ENCODE results near the gene PANK2. TPM values are rescaled to one million over a fixed set of nuclear protein-coding genes. Genes with fewer than 3 reads are reported as not detected.

PANK2 gene
- total RNA-seq, 4 donors from 2014 or later, result 49.0 to 58.1 (median 54.3) TPM

- TF ChIP-seq CTCF (IDR thresholded peaks at IDR 0.05) (no peak), EP300 (IDR thresholded peaks at IDR 0.05) (no peak), POLR2A (IDR thresholded peaks at IDR 0.05) (no peak), POLR2AphosphoS5 (IDR thresholded peaks at IDR 0.05) (no peak)
- Histone ChIP-seq H3K36me3 (no peaks in the 10 kb centered on the region), H3K27me3 (no peaks in the 10 kb centered on the region), H3K27ac (peak overlapping the region in 3 of 4 donors; percentile 62 to 71 (median 67)), H3K4me3 (peak overlapping the region; percentile 37 to 49), H3K9me3 (no peaks in the 10 kb centered on the region), H3K4me1 (peaks cover 7 to 77% (median 26%) of the 10 kb centered on the region in 3 donors)
- ATAC-seq, result no peak
- 28 to 34% methylated on average over 5 to 6 of the region's 6 CpGs for WGBS, 2 donors (ENCODE audit: low coverage in 1 of 2)
These were observed 43.5 kb downstream of the PANK2 start for GRCh38 chr20:3932681-3933080.

- TF ChIP-seq EP300 (IDR thresholded peaks at IDR 0.05) (no peak), POLR2AphosphoS5 (IDR thresholded peaks at IDR 0.05) (no peak), POLR2A (IDR thresholded peaks at IDR 0.05) (no peak), CTCF (IDR thresholded peaks at IDR 0.05) (no peak)
- ATAC-seq, result no peak
- H3K9me3 ChIP-seq, result no peaks in the 10 kb centered on the region
- H3K4me3 ChIP-seq, result peak overlapping the region in 1 of 2 donors; percentile 49
- 80% methylated on average over 2 of the region's 4 CpGs; no CpG with 5 or more reads in 1 of the 2 donors for WGBS, 2 donors (ENCODE audit: low coverage in 1 of 2)
- peaks cover 7 to 75% (median 22%) of the 10 kb centered on the region in 3 donors for H3K4me1 ChIP-seq
- H3K27me3 ChIP-seq, result no peaks in the 10 kb centered on the region
- H3K36me3 ChIP-seq, result no peaks in the 10 kb centered on the region
- peak overlapping the region in 3 of 4 donors; percentile 25 to 71 (median 62) for H3K27ac ChIP-seq
These were observed 44.0 kb downstream of the PANK2 start for GRCh38 chr20:3933218-3933617.

GRCh38 chr20:3934624-3935023, 45.4 kb downstream of the PANK2 start:
- Histone ChIP-seq H3K4me3 (no peak overlapping the region), H3K27me3 (no peaks in the 10 kb centered on the region), H3K27ac (peak overlapping the region; percentile 25 to 70 (median 60)), H3K36me3 (peaks cover 0 to 2% of the 10 kb centered on the region in 2 donors), H3K4me1 (peaks cover 7 to 65% (median 21%) of the 10 kb centered on the region in 3 donors), H3K9me3 (no peaks in the 10 kb centered on the region)
- 46 to 63% methylated on average over 4 to 5 of the region's 5 CpGs for WGBS, 2 donors (ENCODE audit: low coverage in 1 of 2)
- ATAC-seq, result no peak
- TF ChIP-seq CTCF (IDR thresholded peaks at IDR 0.05), result no peak
- no peak for TF ChIP-seq POLR2A (IDR thresholded peaks at IDR 0.05)
- no peak for TF ChIP-seq EP300 (IDR thresholded peaks at IDR 0.05)
- no peak for TF ChIP-seq POLR2AphosphoS5 (IDR thresholded peaks at IDR 0.05)

GRCh38 chr20:3935295-3935955, 46.2 kb downstream of the PANK2 start:
- H3K27me3 ChIP-seq, result no peaks in the 10 kb centered on the region
- H3K4me1 ChIP-seq, result peaks cover 7 to 58% (median 21%) of the 10 kb centered on the region in 3 donors

More at GRCh38 chr20:3935295-3935955, 46.2 kb downstream of the PANK2 start:
- peak; percentile 54 for ATAC-seq
- peak overlapping the region; percentile 25 to 70 (median 60) for H3K27ac ChIP-seq
- 20 to 33% methylated on average over 3 to 4 of the region's 6 CpGs for WGBS, 2 donors (ENCODE audit: low coverage in 1 of 2)
- H3K4me3 ChIP-seq, result no peak overlapping the region
- no peaks in the 10 kb centered on the region for H3K9me3 ChIP-seq
- peak; percentile 8 for TF ChIP-seq POLR2AphosphoS5 (IDR thresholded peaks at IDR 0.05)
- no peak for TF ChIP-seq POLR2A (IDR thresholded peaks at IDR 0.05)
- TF ChIP-seq CTCF (IDR thresholded peaks at IDR 0.05), result no peak
- TF ChIP-seq EP300 (IDR thresholded peaks at IDR 0.05), result no peak
- H3K36me3 ChIP-seq, result peaks cover 0 to 5% of the 10 kb centered on the region in 2 donors

All from gastroesophageal sphincter (tissue), 4 donors.